ENCODE results near the gene POU6F2.

GRCh38 chr7:39300276-39300675 is 322.6 kb downstream of the POU6F2 start:
- TF ChIP-seq CTCF (conservative IDR thresholded peaks at IDR 0.05 in 1 of 2, IDR thresholded peaks at IDR 0.05 in 1 of 2; ENCODE audit: low read depth in 1 of 2, low read length in 2 of 2), result no peak
- no peak for TF ChIP-seq EZH2 (IDR thresholded peaks at IDR 0.05; ENCODE audit: low read length, missing control alignments)

Data from fibroblast of lung (primary cell).